Smooth muscle cell (in vitro differentiated cells): ENCODE results near the gene N4BP2L1. TPM values are rescaled to one million over a fixed set of nuclear protein-coding genes. Genes with fewer than 3 reads are reported as not detected.

ENCODE experiments used
- DNase-seq: peaks from one replicate; lab custom pipeline; 2025; ENCODE audit not compliant: unreplicated experiment; lab: John Stamatoyannopoulos, UW
- H2AFZ ChIP-seq: fragments of 200-600 bp; sonication (generic); 2 replicates; pipeline ENCODE4 v1.6.0; 2016; ENCODE audit warnings: antibody characterized with exemption, low read depth, mild to moderate bottlenecking
- H3F3A ChIP-seq: fragments of 200-600 bp; sonication (generic); 2 replicates; pipeline ENCODE4 v1.6.0; 2017; ENCODE audit warnings: antibody characterized with exemption, low read depth
- H3K27ac ChIP-seq: fragments of 200-600 bp; sonication (generic); 2 replicates; pipeline ENCODE4 v1.5.1; 2016; ENCODE audit warnings: low read depth, mild to moderate bottlenecking
- H3K27me3 ChIP-seq: fragments of 200-600 bp; sonication (generic); 2 replicates; pipeline ENCODE4 v1.6.1; 2016; ENCODE audit warnings: low read depth, mild to moderate bottlenecking
- H3K36me3 ChIP-seq: fragments of 200-600 bp; sonication (generic); 2 replicates; pipeline ENCODE4 v1.5.1; 2016; ENCODE audit warnings: low read depth
- H3K4me1 ChIP-seq: fragments of 200-600 bp; sonication (generic); 2 replicates; pipeline ENCODE4 v1.5.1; 2016; ENCODE audit warnings: low read depth
- H3K4me2 ChIP-seq: fragments of 200-600 bp; sonication (generic); 2 replicates; pipeline ENCODE4 v1.6.0; 2016; ENCODE audit warnings: mild to moderate bottlenecking
- H3K4me3 ChIP-seq: fragments of 200-600 bp; sonication (generic); 2 replicates; pipeline ENCODE4 v1.5.1; 2016; ENCODE audit warnings: mild to moderate bottlenecking
- H3K79me2 ChIP-seq: fragments of 200-600 bp; sonication (generic); 2 replicates; pipeline ENCODE4 v1.6.0; 2016; ENCODE audit warnings: low read depth, mild to moderate bottlenecking
- H3K9ac ChIP-seq: fragments of 200-600 bp; sonication (generic); 2 replicates; pipeline ENCODE4 v1.6.0; 2016; ENCODE audit warnings: low read depth
- H3K9me3 ChIP-seq: fragments of 200-600 bp; sonication (generic); replicated peaks from 2 replicates; pipeline ENCODE4 v1.5.1; 2016; ENCODE audit warnings: low read depth
- H4K20me1 ChIP-seq: fragments of 200-600 bp; sonication (generic); 2 replicates; pipeline ENCODE4 v1.6.0; 2016; ENCODE audit warnings: low read depth
- CTCF ChIP-seq: fragments of 200-600 bp; sonication (generic); IDR thresholded peaks from 2 replicates; pipeline ENCODE4 v1.5.1; 2017; ENCODE audit warnings: borderline replicate concordance, mild to moderate bottlenecking, antibody characterized with exemption; ENCODE audit not compliant: insufficient read depth, poor library complexity, severe bottlenecking
- WGBS: methylation state at CpG from one replicate; pipeline ENCODE4 v1.1.7; 2016; ENCODE audit warnings: low lambda C conversion rate; 5-methylcytosine and 5-hydroxymethylcytosine counted together
- polyA plus RNA-seq: library from polyadenylated mRNA; unstranded; fragments of >200 nt; fragmentation: Nextera tagmentation; extraction: Ambion mirVana; gene quantifications from 2 replicates; pipeline ENCODE4 v1.2.1, GENCODE V29; 2016
- total RNA-seq: library from RNA; depleted of rRNA; stranded (reverse); fragments of >200 nt; gene quantifications from 2 replicates; pipeline ENCODE4 v1.2.3, GENCODE V29; 2014

N4BP2L1 gene
- total and polyA plus RNA-seq, 2 experiments from 2014 or later: 0.64 to 0.99 TPM

GRCh38 chr13:32474999-32475792 lies 47.3 kb upstream of the N4BP2L1 start:
- Histone ChIP-seq H3K36me3 (no peaks in the 10 kb centered on the region), H3K27ac (no peak overlapping the region), H3K4me3 (no peak overlapping the region), H3K4me1 (no peaks in the 10 kb centered on the region), H3K9ac (no peak overlapping the region), H3K79me2 (no peaks in the 10 kb centered on the region), H3K27me3 (no peaks in the 10 kb centered on the region), H3K9me3 (no peaks in the 10 kb centered on the region), H2AFZ (no peak overlapping the region), H4K20me1 (no peaks in the 10 kb centered on the region), H3K4me2 (no peak overlapping the region), H3F3A (no peaks in the 10 kb centered on the region)
- 91% methylated on average over 10 of the region's 10 CpGs for WGBS
- TF ChIP-seq CTCF: no peak
- no peak for DNase-seq

- Histone ChIP-seq H3K4me1 (no peaks in the 10 kb centered on the region), H3F3A (no peaks in the 10 kb centered on the region), H3K27me3 (no peaks in the 10 kb centered on the region), H3K79me2 (no peaks in the 10 kb centered on the region), H3K4me3 (no peak overlapping the region), H3K9ac (no peak overlapping the region), H2AFZ (no peak overlapping the region), H3K4me2 (no peak overlapping the region), H3K36me3 (no peaks in the 10 kb centered on the region), H4K20me1 (no peaks in the 10 kb centered on the region), H3K27ac (no peak overlapping the region), H3K9me3 (no peaks in the 10 kb centered on the region)
- no peak for DNase-seq
- TF ChIP-seq CTCF: no peak
- 41% methylated on average over 1 of the region's 1 CpG for WGBS
Measured at GRCh38 chr13:32473650-32474049, 45.7 kb upstream of the N4BP2L1 start.

GRCh38 chr13:32472194-32472621 lies 44.3 kb upstream of the N4BP2L1 start:
- no peak for TF ChIP-seq CTCF
- Histone ChIP-seq H3K9me3 (no peaks in the 10 kb centered on the region), H3K4me3 (no peak overlapping the region), H3K9ac (no peak overlapping the region), H4K20me1 (no peaks in the 10 kb centered on the region), H3K27me3 (no peaks in the 10 kb centered on the region), H3F3A (no peaks in the 10 kb centered on the region), H3K4me2 (no peak overlapping the region), H3K4me1 (no peaks in the 10 kb centered on the region), H3K36me3 (no peaks in the 10 kb centered on the region), H2AFZ (no peak overlapping the region), H3K79me2 (no peaks in the 10 kb centered on the region), H3K27ac (peak overlapping the region; percentile 37)
- WGBS: 76% methylated on average over 3 of the region's 3 CpGs
- DNase-seq: no peak
